OCI-LY7 (cell line): ENCODE measurements around the gene GPRIN3.

Experiments
- CTCF ChIP-seq: fragments of 200-600 bp; sonication (generic); conservative IDR thresholded peaks from 2 replicates; pipeline ENCODE4 v1.5.1; 2014; ENCODE audit warnings: mild to moderate bottlenecking, antibody characterized with exemption, low read length, moderate library complexity, mixed read lengths
- EZH2phosphoT487 ChIP-seq: fragments of 200-600 bp; sonication (generic); IDR thresholded peaks from 2 replicates; pipeline ENCODE4 v1.6.1; 2018; ENCODE audit warnings: low read depth, borderline replicate concordance, mild to moderate bottlenecking, mixed run types, antibody characterized with exemption, low read length, moderate library complexity, mixed read lengths

- no peak for TF ChIP-seq CTCF
- TF ChIP-seq EZH2phosphoT487: no peak
Measured at GRCh38 chr4:89275587-89275986, 32.0 kb downstream of the GPRIN3 start.
